Measurements from ENCODE around the gene CCDC3. TPM values are rescaled to one million over a fixed set of nuclear protein-coding genes. Genes with fewer than 3 reads are reported as not detected.

CCDC3 gene
- 0.83 to 1.4 TPM (median 1.0 TPM) in 5 replicates for total RNA-seq (2022; extraction: Qiagen RNA extraction)

DNA sequence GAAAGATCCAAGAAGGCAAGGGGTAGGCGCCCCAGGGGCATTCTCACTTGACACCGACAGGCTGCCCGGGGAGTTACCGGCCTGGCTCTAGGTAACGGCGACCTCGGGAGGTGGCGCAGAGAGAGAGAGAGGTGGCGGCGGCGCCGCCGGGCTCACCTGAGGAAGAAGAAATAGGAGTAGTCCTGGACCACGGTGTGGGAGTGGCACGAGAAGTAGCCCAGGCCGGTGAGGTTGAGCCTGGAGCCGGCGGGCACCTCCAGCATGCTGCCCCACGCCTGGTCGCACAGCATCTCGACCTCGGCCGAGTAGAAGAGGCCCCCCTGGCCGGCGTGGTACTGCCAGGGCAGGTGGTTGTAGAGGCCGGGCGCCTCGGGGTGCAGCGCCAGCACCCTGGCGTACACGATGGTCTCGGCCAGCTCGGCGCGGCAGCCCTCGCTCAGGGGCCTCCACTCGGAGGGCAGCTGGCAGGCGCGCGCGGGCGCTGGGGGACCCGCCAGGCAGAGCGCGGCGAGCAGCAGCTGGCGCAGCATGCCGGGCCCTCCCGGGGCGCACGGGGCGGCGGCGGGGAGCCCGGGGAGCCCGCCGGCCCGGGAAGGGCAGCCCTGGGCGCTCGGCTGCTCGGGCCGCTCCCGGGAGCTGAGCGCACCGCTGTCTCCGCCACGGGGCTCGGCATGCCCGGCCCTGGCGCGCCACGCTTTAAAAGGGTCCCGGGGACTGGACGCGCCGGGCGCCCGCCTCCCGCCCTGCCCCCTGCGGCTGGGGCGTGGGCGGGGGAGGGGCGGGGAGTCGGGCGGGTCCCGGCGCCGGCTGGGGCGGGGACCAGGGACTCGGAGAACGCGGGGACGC, at the start of gene CCDC3:
TSS of gene CCDC3 (minus strand) at position 673 of the 846 bp plus-strand sequence. CDS start at position 530, 143 bp downstream.

Other genes starting within 250 kb of the CCDC3 start
- gene OPTN, start 98.5 kb upstream of the CCDC3 start, total RNA-seq (2022; extraction: Qiagen RNA extraction): 47.4 to 59.1 TPM (median 53.0 TPM) in 5 replicates
- gene MCM10, start 159.8 kb upstream of the CCDC3 start, total RNA-seq (2022; extraction: Qiagen RNA extraction): 19.7 to 26.7 TPM (median 21.8 TPM) in 5 replicates
- gene UCMA, start 232.7 kb upstream of the CCDC3 start, total RNA-seq (2022; extraction: Qiagen RNA extraction): not detected in 5 replicates